B cell (primary cell): ENCODE results near the gene ACO2. TPM values are rescaled to one million over a fixed set of nuclear protein-coding genes. Genes with fewer than 3 reads are reported as not detected.
A peak's percentile ranks its signal among the peaks of the same experiment; 100 is the strongest.

Experiments used
- ATAC-seq: fragments of 200-7000 bp; cut with Tn5 transposase; one replicate; pipeline ENCODE4 v1.10.0; 2021; ENCODE audit warnings: low read depth, mild to moderate bottlenecking, moderate number of reproducible peaks, moderate library complexity
- CTCF ChIA-PET: fragments of 350-600 bp; sonication (Branson Sonifier 250); formaldehyde crosslinking; loops from one replicate; lab custom pipeline; 2021; ENCODE audit warnings: antibody characterized with exemption, inconsistent platforms; lab: Charles Lee
- POLR2A ChIA-PET: fragments of 350-600 bp; sonication (Branson Sonifier 250); formaldehyde crosslinking; loops from one replicate; lab custom pipeline; 2021; ENCODE audit warnings: antibody characterized with exemption; lab: Charles Lee
- DNase-seq: peaks from one replicate; pipeline ENCODE4 v3.0.0; 2013
- H2AFZ ChIP-seq: 2 replicates; pipeline ENCODE4 v1.6.1; 2012; ENCODE audit warnings: mild to moderate bottlenecking, low read depth, low read length; ENCODE audit not compliant: insufficient read depth, poor library complexity, severe bottlenecking
- H3K27ac ChIP-seq, 2 donors: 1 replicate in 1 of 2; 2 replicates in 1 of 2; pipeline ENCODE4 v1.5.1; 2012 to 2013; ENCODE audit warnings: low read length in 2 of 2, mild to moderate bottlenecking in 2 of 2, moderate library complexity in 1 of 2
- H3K27me3 ChIP-seq, 4 experiments: fragments of 200-600 bp in 1 of 4; sonication (generic) in 1 of 4; replicated peaks in 1 of 4; 1 replicate in 2 of 4; 2 replicates in 2 of 4; pipeline versions ENCODE4 v1.6.1 to v1.7.0; 2013 to 2016; ENCODE audit warnings: low read length in 3 of 4, mild to moderate bottlenecking in 2 of 4, mixed read lengths in 1 of 4, moderate library complexity in 1 of 4; ENCODE audit not compliant: insufficient read depth in 4 of 4, control insufficient read depth in 3 of 4; ENCODE audit errors: control extremely low read depth in 1 of 4
- H3K36me3 ChIP-seq, 2 experiments: replicated peaks in 1 of 2; 1 replicate in 1 of 2; 2 replicates in 1 of 2; pipeline versions ENCODE4 v1.6.1 to v1.7.1; 2013; ENCODE audit warnings: low read length in 1 of 2; ENCODE audit not compliant: insufficient read depth in 2 of 2, control insufficient read depth in 1 of 2; ENCODE audit errors: control extremely low read depth in 1 of 2, extremely low read depth in 1 of 2
- H3K4me1 ChIP-seq, 2 donors: fragments of 200-600 bp in 1 of 2; sonication (generic) in 1 of 2; 1 replicate in 1 of 2; 2 replicates in 1 of 2; pipeline versions ENCODE4 v1.5.1 to v1.6.1; 2013 to 2017; ENCODE audit warnings: low read length in 2 of 2; ENCODE audit not compliant: control insufficient read depth in 2 of 2, insufficient read depth in 2 of 2
- H3K4me2 ChIP-seq: replicated peaks from 2 replicates; pipeline ENCODE3; 2012; ENCODE audit warnings: mild to moderate bottlenecking, low read depth, low read length; ENCODE audit not compliant: poor library complexity, severe bottlenecking
- H3K4me3 ChIP-seq, 5 experiments: fragments of 200-600 bp in 1 of 5; sonication (generic) in 1 of 5; 1 replicate in 3 of 5; 2 replicates in 2 of 5; pipeline versions ENCODE4 v1.5.1 to v1.7.0; 2011 to 2016; ENCODE audit warnings: low read length in 4 of 5, mild to moderate bottlenecking in 4 of 5, low read depth in 2 of 5, control low read depth in 1 of 5, moderate library complexity in 1 of 5; ENCODE audit not compliant: insufficient read depth in 1 of 5; ENCODE audit errors: control extremely low read depth in 1 of 5, extremely low read depth in 1 of 5
- H3K79me2 ChIP-seq: fragments of 200-600 bp; sonication (generic); one replicate; pipeline ENCODE4 v1.6.0; 2016; ENCODE audit warnings: low read length; ENCODE audit not compliant: control insufficient read depth, insufficient read depth
- H3K9ac ChIP-seq: fragments of 200-600 bp; sonication (generic); 2 replicates; pipeline ENCODE4 v1.6.1; 2017; ENCODE audit warnings: mild to moderate bottlenecking, low read length, moderate library complexity
- H3K9me3 ChIP-seq, 3 donors: one replicate each; pipeline versions ENCODE4 v1.6.1 to v1.7.1; 2013; ENCODE audit warnings: low read length in 2 of 3; ENCODE audit not compliant: control insufficient read depth in 2 of 3, insufficient read depth in 1 of 3; ENCODE audit errors: control extremely low read depth in 1 of 3
- H4K20me1 ChIP-seq: 2 replicates; pipeline ENCODE4 v1.6.0; 2012; ENCODE audit warnings: mild to moderate bottlenecking, low read length; ENCODE audit not compliant: insufficient read depth, control insufficient read depth, poor library complexity, severe bottlenecking
- H3K27ac Mint-ChIP-seq: one replicate; pipeline ENCODE4 v1.8.0; 2021; ENCODE audit warnings: mixed read lengths
- H3K27me3 Mint-ChIP-seq: one replicate; pipeline ENCODE4 v1.8.0; 2021; ENCODE audit warnings: mixed read lengths
- H3K4me1 Mint-ChIP-seq: one replicate; pipeline ENCODE4 v1.8.0; 2021; ENCODE audit warnings: mixed read lengths
- H3K4me3 Mint-ChIP-seq: one replicate; pipeline ENCODE4 v1.8.0; 2021; ENCODE audit warnings: mixed read lengths
- H3K9me3 Mint-ChIP-seq: one replicate; pipeline ENCODE4 v1.8.0; 2022; ENCODE audit warnings: mixed read lengths; ENCODE audit not compliant: insufficient read depth
- CTCF ChIP-seq: fragments of 200-600 bp; IDR thresholded peaks from one replicate; pipeline ENCODE4 v1.8.0; 2022; ENCODE audit warnings: antibody characterized with exemption, mild to moderate bottlenecking
- EZH2 ChIP-seq: IDR thresholded peaks from 2 replicates; pipeline ENCODE4 v1.6.1; 2012; ENCODE audit warnings: borderline replicate concordance, low read depth, mild to moderate bottlenecking, moderate library complexity, low read length; ENCODE audit not compliant: insufficient read depth, poor library complexity, severe bottlenecking
- WGBS: methylation state at CpG from one replicate; pipeline ENCODE4 v1.1.5; 2013; ENCODE audit warnings: missing lambda C conversion rate; ENCODE audit not compliant: insufficient coverage; 5-methylcytosine and 5-hydroxymethylcytosine counted together
- intact Hi-C: fragments of 100-400 bp; cut with micrococcal nuclease; formaldehyde crosslinking; loops from one replicate; pipeline ENCODE4 v1.10.0; 2022
- polyA plus RNA-seq: library from polyadenylated mRNA; depleted of rRNA; stranded (reverse); fragments of >200 nt; gene quantifications from 2 replicates; pipeline ENCODE4 v1.2.3, GENCODE V29; 2012
- total RNA-seq, 2 donors: library from RNA; stranded (reverse); fragments of 120-200 nt in 1 of 2; gene quantifications; 1 replicate in 1 of 2; 2 replicates in 1 of 2; pipeline versions ENCODE4 v1.2.3 to v1.2.4, GENCODE V29; 2013 to 2022

The ACO2 gene
- total and polyA plus RNA-seq, 2 donors (not counting 1 experiment from before 2014, with no cell fraction given) = 91.5 to 91.7 TPM

GRCh38 chr22:41447435-41448188 lies 21.3 kb upstream of the ACO2 start:
- Histone ChIP-seq H3K27ac (peak overlapping the region; percentile 97 to 98), H3K36me3 (no peaks in the 10 kb centered on the region), H3K4me1 (peaks cover 8 to 25% of the 10 kb centered on the region in 2 donors), H3K4me3 (peak overlapping the region; percentile 90 to 99 (median 97)), H3K9ac (peak overlapping the region; percentile 85), H3K4me2 (peak overlapping the region; percentile 92), H3K79me2 (peaks cover 40% of the 10 kb centered on the region), H4K20me1 (peaks cover 27% of the 10 kb centered on the region), H2AFZ (peak overlapping the region; percentile 68), H3K27me3 (no peaks in the 10 kb centered on the region), H3K9me3 (no peaks in the 10 kb centered on the region)
- H3K4me3 Mint-ChIP-seq = peak overlapping the region; percentile 99
- peaks cover 32% of the 10 kb centered on the region for H3K4me1 Mint-ChIP-seq
- intact Hi-C loops = loop anchor here (1.0 to 10.0 kb wide), 5 partner anchors 22 to 593 kb away; partner anchors contain the start of genes ACO2, DESI1, ST13 and XPNPEP3
- CTCF ChIA-PET = interaction anchor here (0.7 to 6.3 kb wide), 8 partner anchors 21 to 80 kb away, joined by 3 to 41 read pairs (median 8); partner anchors contain the start of genes ACO2 and PHF5A
- DNase-seq = no peak
- POLR2A ChIA-PET = interaction anchor here (0.6 to 6.9 kb wide), 15 partner anchors 19 to 497 kb away, joined by 3 to 88 read pairs (median 6); partner anchors contain the start of genes ACO2, CCDC134, PHF5A and TEF
- peak; percentile 5 for ATAC-seq
- peak overlapping the region; percentile 94 for H3K27ac Mint-ChIP-seq
- TF ChIP-seq EZH2 = no peak
- no peak for TF ChIP-seq CTCF
- no peaks in the 10 kb centered on the region for H3K27me3 Mint-ChIP-seq
- H3K9me3 Mint-ChIP-seq = no peaks in the 10 kb centered on the region
- under 1% methylated on average over 61 of the region's 63 CpGs for WGBS
